NCI-H774 (cell line): ENCODE data around the gene EFNA5.
"Not testable (repeated sequence)": the region's sequence is repeated elsewhere in the genome, so short reads cannot be mapped to it uniquely, and the experiment has no call there.

Experiments
- DNase-seq: peaks from one replicate; lab custom pipeline; 2025; lab: John Stamatoyannopoulos, UW

The EFNA5 gene

DNA sequence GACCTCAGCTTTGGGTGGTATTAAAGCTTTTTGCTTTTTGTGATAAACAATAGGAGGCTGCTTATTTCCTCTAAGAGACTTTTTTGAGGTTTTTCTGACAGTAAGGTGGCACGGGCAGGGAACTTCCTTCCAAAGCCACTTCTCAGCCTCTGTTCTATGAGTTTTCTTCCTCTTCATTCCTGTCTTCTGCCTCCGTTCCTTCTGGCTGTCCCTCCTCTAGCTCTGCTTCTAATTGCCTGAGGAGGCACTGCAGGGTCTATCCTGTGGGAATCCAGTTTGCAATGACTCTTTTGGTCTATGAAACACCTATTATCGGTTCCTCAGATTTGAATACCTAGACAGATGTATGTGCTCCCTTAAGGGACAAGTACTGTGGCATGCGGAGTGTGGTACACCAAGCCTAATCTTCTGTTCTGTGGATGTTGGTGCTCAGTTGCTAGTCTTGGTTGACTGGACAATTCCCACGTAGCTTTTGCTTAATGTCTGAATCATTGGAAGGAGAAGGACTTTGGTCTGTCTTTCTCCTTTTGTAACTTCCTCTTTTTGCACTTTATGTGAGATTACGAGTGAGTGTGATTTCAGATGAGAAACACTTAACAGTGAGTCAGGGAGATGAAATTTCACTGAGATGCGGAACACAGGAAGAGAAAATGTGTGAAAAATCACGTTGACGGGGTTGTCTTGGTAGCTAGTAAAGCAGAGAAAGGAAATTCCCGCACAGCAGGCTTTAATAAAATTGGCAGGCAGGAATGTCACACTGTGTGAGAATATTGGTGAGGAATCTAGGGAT is 305.2 kb downstream of the EFNA5 start:
- DNase-seq: no peak

DNA sequence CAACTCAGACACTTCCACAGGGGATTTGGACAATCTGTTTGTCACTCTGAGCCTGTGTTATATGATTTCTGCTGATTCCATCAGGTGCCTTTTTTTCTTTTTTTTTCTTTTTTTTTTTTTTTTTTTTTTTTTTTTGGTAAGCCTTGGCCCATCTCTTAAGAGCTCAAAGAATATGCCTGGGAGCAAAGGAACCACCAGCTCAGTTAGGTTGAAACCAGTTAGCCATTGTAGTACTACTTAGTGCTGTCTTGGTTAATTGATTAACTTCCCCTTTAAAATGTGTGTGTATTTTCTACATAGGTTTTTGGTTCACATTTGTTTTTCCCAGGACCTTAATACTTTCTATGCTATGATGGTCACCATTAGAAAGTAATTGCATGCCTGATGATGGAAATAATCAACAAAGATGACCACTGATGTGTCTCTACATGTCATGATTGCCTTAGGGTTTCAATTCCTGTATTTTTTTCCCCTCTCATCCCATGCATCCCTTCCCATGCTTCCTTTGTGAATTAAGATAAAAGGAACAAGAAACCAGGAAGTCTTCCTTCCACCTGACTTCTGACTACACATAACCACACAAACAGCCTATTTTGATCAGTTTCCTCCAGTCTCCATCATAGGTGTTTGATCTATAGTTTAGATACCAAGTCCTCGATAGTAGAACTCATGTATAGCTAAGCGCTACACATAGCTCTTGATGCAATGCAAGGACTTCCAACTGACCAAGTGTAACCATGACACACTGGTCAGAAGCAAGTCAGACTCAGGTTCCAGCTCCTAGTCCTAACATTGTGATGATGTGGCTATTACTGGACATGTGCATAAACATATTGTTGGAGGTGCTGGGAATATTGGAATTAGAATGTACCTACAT is 306.1 kb downstream of the EFNA5 start:
- DNase-seq: no peak

- DNase-seq: no peak
Observed at GRCh38 chr5:107363768-107364167, 307.0 kb downstream of the EFNA5 start.

- no peak for DNase-seq
Observed at GRCh38 chr5:107361945-107362344, 308.8 kb downstream of the EFNA5 start.

- DNase-seq: no peak
Observed at GRCh38 chr5:107359916-107360234, 310.9 kb downstream of the EFNA5 start.

DNA sequence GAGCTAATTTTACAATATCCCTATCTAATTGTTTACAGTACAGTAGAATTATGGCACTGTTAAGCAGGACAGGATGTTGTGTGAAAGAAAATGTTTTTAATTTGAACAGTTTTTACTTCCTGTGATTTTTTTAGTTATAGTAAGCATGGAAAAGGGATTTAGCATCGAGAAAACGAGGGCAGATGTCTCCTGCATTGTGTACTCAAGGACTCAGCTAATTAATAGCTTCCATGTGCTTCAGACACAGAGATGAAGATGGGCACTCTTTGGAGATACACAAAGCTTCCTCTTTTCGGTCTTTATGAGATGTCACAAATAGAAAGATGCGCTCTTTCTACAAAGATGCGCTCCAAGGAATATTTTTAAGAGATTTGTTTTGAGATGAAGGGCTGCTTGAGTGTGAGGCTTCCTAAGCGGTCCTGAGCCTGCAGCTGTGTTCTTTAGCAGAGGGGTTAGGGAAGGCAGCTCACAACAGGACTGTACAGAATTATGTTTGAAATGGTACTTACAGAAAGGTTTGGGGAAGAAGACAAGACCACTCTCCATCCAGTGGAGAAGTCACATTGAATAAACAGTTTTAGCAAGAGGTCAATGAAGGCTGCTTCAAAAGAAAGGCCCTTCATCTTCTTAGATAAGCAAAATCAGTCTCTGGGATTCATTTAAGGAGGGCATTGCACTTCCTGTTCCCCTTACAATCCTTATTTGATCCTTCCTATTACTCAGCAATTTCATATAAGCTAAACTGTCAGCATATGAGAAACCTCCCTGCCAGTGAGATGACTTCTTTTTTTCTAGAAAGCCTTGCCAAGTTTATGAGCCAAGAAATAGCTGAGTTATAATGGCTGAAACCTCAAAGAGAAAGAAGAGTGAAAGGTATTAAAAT is 311.5 kb downstream of the EFNA5 start:
- DNase-seq: no peak

DNA sequence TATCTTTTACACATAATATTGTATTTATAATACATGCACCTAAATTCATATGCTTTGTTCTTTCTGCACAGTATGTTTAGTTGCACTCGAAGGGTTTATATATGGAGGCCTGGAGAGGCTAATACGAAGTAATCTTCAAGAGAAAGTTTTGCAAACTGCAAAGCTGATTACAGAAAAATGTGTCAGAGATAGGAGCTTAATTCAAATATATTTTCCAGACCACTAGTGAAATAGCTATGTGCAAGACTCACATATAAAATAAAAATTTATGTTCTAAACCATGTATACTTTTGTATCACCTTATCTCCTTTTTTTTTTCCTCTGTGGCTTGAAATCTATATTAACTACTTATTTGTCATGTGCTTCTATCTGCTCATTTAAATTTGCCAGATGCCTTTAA is 313.8 kb downstream of the EFNA5 start:
- no peak for DNase-seq

DNA sequence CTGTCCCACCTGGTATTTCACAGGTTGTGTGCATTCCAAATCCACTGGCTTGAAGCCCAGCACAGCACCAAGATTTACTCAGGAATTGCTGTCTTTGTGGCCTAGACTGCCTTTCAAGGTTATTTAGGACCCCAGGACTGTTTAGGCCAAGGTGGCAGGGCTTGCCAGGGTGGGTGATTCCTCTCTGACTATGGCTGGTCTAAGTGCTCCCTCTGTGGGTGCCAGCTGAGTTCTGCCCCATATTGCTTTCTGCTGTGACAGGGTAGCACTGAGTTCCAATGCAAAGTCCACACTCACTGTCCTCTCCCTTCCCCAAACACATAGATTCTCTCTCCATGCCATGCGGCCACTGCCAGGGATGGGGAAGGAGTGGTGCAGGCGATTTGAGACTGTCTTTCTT is 318.2 kb downstream of the EFNA5 start:
- DNase-seq: no peak

GRCh38 chr5:107346580-107346979 is 324.2 kb downstream of the EFNA5 start:
- not testable (repeated sequence) for DNase-seq

GRCh38 chr5:107342371-107342770 is 328.4 kb downstream of the EFNA5 start:
- no peak for DNase-seq

GRCh38 chr5:107341376-107342084 is 329.2 kb downstream of the EFNA5 start:
- no peak for DNase-seq

DNA sequence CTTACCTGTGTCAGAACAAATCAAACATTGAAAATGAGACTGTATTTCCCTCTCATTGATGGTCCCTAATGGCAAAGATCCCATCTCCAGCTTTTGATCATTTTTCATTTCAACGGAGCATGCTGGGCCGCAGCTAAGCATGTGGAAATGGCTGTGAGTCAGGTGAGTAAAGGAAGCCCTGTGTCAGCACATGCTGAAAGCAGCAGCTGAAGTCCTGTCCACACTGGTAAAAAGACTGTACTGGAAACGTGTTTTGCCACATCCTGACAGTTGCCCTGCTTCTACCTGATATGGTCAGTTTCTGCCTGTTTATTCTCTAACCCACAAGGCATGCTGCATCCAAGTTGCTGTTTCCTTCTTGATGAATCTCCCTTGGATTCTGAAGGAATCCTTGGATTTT is 330.1 kb downstream of the EFNA5 start:
- no peak for DNase-seq

DNA sequence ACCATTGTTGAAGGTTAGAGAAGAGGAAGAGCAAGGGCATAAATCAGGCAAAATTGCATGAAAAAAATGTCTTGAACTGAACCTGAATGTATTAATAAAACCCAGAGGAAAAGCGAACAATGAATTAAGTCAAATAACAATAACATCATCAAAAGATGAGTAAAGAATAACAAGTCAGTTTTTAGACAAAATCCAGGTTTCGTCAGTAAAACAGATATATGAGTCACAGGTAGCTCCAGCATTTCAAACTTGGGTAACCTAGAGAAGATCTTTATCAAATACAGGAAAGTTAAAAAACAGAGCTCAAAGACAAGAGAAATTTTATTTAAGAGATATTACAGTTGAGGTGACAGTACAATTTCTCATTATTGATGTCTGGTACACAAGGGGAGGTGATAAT is 332.4 kb downstream of the EFNA5 start:
- no peak for DNase-seq

DNA sequence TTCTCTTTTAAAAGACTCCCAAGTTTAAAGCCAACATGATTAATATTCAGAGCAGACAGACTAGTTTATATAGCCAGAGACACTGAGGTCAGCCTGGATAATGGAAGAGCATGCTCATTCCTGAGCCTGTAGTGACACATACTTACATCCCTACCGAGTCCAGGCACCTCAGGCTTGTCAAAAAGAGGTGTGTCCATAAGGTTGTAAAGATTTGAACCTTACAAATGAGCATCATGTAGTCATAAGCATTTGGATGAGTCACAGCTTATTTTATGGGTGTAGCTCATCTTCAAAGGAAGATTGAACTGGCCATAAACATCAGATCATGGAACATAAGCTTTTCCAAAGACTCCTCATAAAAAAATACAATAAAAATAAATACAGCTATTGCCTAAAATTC is 333.5 kb downstream of the EFNA5 start:
- no peak for DNase-seq

DNA sequence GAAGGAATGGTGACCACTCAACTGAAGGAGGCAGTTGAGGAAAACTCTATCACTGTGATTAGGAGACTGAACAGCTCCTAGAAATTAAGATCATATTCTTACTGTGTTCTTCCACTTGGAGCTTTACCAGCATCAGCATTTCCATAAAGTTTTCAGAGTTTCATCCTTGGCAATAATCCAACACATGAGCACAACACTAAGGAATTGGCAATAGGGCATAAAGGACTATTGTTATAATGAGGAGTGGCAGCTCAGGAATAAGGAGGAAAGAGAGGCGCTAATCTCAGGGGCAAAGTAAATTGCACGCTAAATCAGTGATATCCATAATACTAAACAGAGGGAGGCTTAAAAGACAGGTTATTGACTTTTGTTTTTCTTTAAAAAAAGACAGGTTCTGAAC is 338.9 kb downstream of the EFNA5 start:
- no peak for DNase-seq

GRCh38 chr5:107331312-107331711 is 339.4 kb downstream of the EFNA5 start:
- no peak for DNase-seq

GRCh38 chr5:107330903-107331302 is 339.8 kb downstream of the EFNA5 start:
- no peak for DNase-seq

GRCh38 chr5:107329850-107330249 is 340.9 kb downstream of the EFNA5 start:
- no peak for DNase-seq
